Hepatocyte (in vitro differentiated cells): ENCODE data around the gene STRA6. TPM values are rescaled to one million over a fixed set of nuclear protein-coding genes. Genes with fewer than 3 reads are reported as not detected.

Experiments
- DNase-seq: peaks from one replicate; pipeline ENCODE4 v3.0.0-alpha.2; 2016; ENCODE audit warnings: low spot score
- H2AFZ ChIP-seq: fragments of 200-600 bp; sonication (generic); 2 replicates; pipeline ENCODE4 v1.6.0; 2016; ENCODE audit warnings: antibody characterized with exemption, mild to moderate bottlenecking
- H3K27ac ChIP-seq: fragments of 200-600 bp; sonication (generic); 2 replicates; pipeline ENCODE4 v1.5.1; 2016; ENCODE audit warnings: mild to moderate bottlenecking
- H3K27me3 ChIP-seq: fragments of 200-600 bp; sonication (generic); 2 replicates; pipeline ENCODE4 v1.6.1; 2016
- H3K36me3 ChIP-seq: fragments of 200-600 bp; sonication (generic); replicated peaks from 2 replicates; pipeline ENCODE4 v1.5.1; 2016; ENCODE audit warnings: low read depth; ENCODE audit not compliant: insufficient read depth
- H3K4me1 ChIP-seq: fragments of 200-600 bp; sonication (generic); 2 replicates; pipeline ENCODE4 v1.5.1; 2016; ENCODE audit warnings: mild to moderate bottlenecking, moderate library complexity; ENCODE audit not compliant: insufficient read depth
- H3K4me2 ChIP-seq: fragments of 200-600 bp; sonication (generic); 2 replicates; pipeline ENCODE4 v1.6.0; 2016
- H3K4me3 ChIP-seq: fragments of 200-600 bp; sonication (generic); 2 replicates; pipeline ENCODE4 v1.5.1; 2016; ENCODE audit warnings: mild to moderate bottlenecking
- H3K79me2 ChIP-seq: fragments of 200-600 bp; sonication (generic); 2 replicates; pipeline ENCODE4 v1.6.0; 2017; ENCODE audit warnings: mild to moderate bottlenecking
- H3K9me2 ChIP-seq: fragments of 200-600 bp; sonication (generic); replicated peaks from 2 replicates; pipeline ENCODE4 v1.6.0; 2017; ENCODE audit warnings: mild to moderate bottlenecking; ENCODE audit not compliant: insufficient read depth
- H3K9me3 ChIP-seq: fragments of 200-600 bp; sonication (generic); 2 replicates; pipeline ENCODE4 v1.5.1; 2016; ENCODE audit warnings: low read depth, mild to moderate bottlenecking
- H4K20me1 ChIP-seq: fragments of 200-600 bp; sonication (generic); 2 replicates; pipeline ENCODE4 v1.6.0; 2016; ENCODE audit warnings: mild to moderate bottlenecking; ENCODE audit not compliant: insufficient read depth, poor library complexity, severe bottlenecking
- CTCF ChIP-seq: fragments of 200-600 bp; sonication (generic); IDR thresholded peaks from 2 replicates; pipeline ENCODE4 v1.5.1; 2016; ENCODE audit warnings: antibody characterized with exemption, mild to moderate bottlenecking; ENCODE audit not compliant: poor library complexity
- EZH2 ChIP-seq: fragments of 200-600 bp; sonication (generic); IDR thresholded peaks from 2 replicates; pipeline ENCODE4 v1.6.1; 2016; ENCODE audit warnings: antibody characterized with exemption, mild to moderate bottlenecking, borderline replicate concordance
- EZH2phosphoT487 ChIP-seq: fragments of 200-600 bp; sonication (generic); IDR thresholded peaks from one replicate; pipeline ENCODE4 v1.6.1; 2018; ENCODE audit warnings: antibody characterized with exemption, mild to moderate bottlenecking, low read depth, moderate library complexity; ENCODE audit not compliant: unreplicated experiment, severe bottlenecking
- WGBS: methylation state at CpG from one replicate; pipeline ENCODE4 v1.1.6; 2016; ENCODE audit warnings: low lambda C conversion rate; ENCODE audit errors: missing lambda C conversion rate; 5-methylcytosine and 5-hydroxymethylcytosine counted together
- polyA plus RNA-seq: library from polyadenylated mRNA; unstranded; fragments of >200 nt; fragmentation: Nextera tagmentation; extraction: Ambion mirVana; gene quantifications from 2 replicates; pipeline ENCODE4 v1.2.1, GENCODE V29; 2016
- total RNA-seq: library from RNA; depleted of rRNA; stranded (reverse); fragments of >200 nt; gene quantifications from 2 replicates; pipeline ENCODE4 v1.2.3, GENCODE V29; 2014

STRA6 gene
- total and polyA plus RNA-seq, 2 experiments from 2014 or later = 31.5 to 37.1 TPM

- Histone ChIP-seq H3K27me3 (no peaks in the 10 kb centered on the region), H3K79me2 (no peaks in the 10 kb centered on the region), H3K4me2 (no peak overlapping the region), H2AFZ (no peak overlapping the region), H3K27ac (no peak overlapping the region), H3K4me1 (peaks cover 4% of the 10 kb centered on the region), H3K4me3 (no peak overlapping the region), H3K36me3 (no peaks in the 10 kb centered on the region), H4K20me1 (no peaks in the 10 kb centered on the region), H3K9me2 (no peaks in the 10 kb centered on the region), H3K9me3 (no peaks in the 10 kb centered on the region)
- DNase-seq = no peak
- no peak for TF ChIP-seq EZH2
- TF ChIP-seq EZH2phosphoT487 = no peak
- no peak for TF ChIP-seq CTCF
- WGBS = 89% methylated on average over 3 of the region's 3 CpGs
Measured at GRCh38 chr15:74216949-74217348, 14.4 kb upstream of the STRA6 start.

- Histone ChIP-seq H4K20me1 (no peaks in the 10 kb centered on the region), H3K79me2 (no peaks in the 10 kb centered on the region), H3K36me3 (no peaks in the 10 kb centered on the region), H3K4me2 (no peak overlapping the region), H3K4me1 (peaks cover 4% of the 10 kb centered on the region), H3K9me3 (no peaks in the 10 kb centered on the region), H3K9me2 (no peaks in the 10 kb centered on the region), H3K27me3 (no peaks in the 10 kb centered on the region), H3K4me3 (no peak overlapping the region), H3K27ac (no peak overlapping the region), H2AFZ (no peak overlapping the region)
- WGBS = 88% methylated on average over 8 of the region's 8 CpGs
- DNase-seq = no peak
- TF ChIP-seq EZH2 (no peak), CTCF (no peak), EZH2phosphoT487 (no peak)
Measured at GRCh38 chr15:74215958-74216357, 13.4 kb upstream of the STRA6 start.

GRCh38 chr15:74214324-74215021 is 11.9 kb upstream of the STRA6 start:
- no peaks in the 10 kb centered on the region for H3K36me3 ChIP-seq
- H3K27me3 ChIP-seq = no peaks in the 10 kb centered on the region
- H3K9me3 ChIP-seq = no peaks in the 10 kb centered on the region
- no peaks in the 10 kb centered on the region for H4K20me1 ChIP-seq
- H3K27ac ChIP-seq = peak overlapping the region; percentile 25
- H3K4me2 ChIP-seq = no peak overlapping the region
- peaks cover 10% of the 10 kb centered on the region for H3K4me1 ChIP-seq
- DNase-seq = no peak
- no peaks in the 10 kb centered on the region for H3K79me2 ChIP-seq
- no peaks in the 10 kb centered on the region for H3K9me2 ChIP-seq
- no peak overlapping the region for H2AFZ ChIP-seq
- H3K4me3 ChIP-seq = no peak overlapping the region
- TF ChIP-seq EZH2 (no peak), CTCF (no peak), EZH2phosphoT487 (no peak)
- 77% methylated on average over 6 of the region's 6 CpGs for WGBS

DNA sequence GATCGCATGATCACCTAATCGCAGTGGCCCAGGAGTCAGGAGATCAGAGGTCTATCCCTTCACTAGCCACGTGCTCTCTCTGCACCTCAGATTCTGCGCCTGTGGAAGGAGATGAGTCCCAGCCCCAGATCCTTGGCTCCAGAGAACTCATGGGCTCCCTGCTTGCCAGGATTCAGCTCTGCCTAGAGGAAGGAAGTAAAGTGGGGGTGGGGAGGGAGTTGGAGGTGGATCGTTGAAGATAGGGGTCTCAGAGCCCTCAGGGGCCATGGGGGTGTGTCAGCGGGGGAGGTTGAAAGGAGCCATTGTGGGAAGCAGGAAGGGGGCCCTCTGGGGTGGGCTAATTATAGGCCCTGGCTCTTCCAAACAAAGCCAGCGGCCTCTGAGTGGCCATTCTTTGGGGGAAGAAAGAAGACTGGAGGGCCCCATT is 11.3 kb upstream of the STRA6 start:
- H3K27me3 ChIP-seq = no peaks in the 10 kb centered on the region
- no peaks in the 10 kb centered on the region for H3K36me3 ChIP-seq
- H3K9me2 ChIP-seq = no peaks in the 10 kb centered on the region
- peaks cover 16% of the 10 kb centered on the region for H3K4me1 ChIP-seq
- no peak overlapping the region for H3K4me3 ChIP-seq
- H3K79me2 ChIP-seq = no peaks in the 10 kb centered on the region
- H4K20me1 ChIP-seq = no peaks in the 10 kb centered on the region
- no peaks in the 10 kb centered on the region for H3K9me3 ChIP-seq
- no peak for DNase-seq
- WGBS = 64% methylated on average over 4 of the region's 7 CpGs
- TF ChIP-seq EZH2 (no peak), CTCF (no peak), EZH2phosphoT487 (no peak)
- no peak overlapping the region for H2AFZ ChIP-seq
- H3K4me2 ChIP-seq = no peak overlapping the region
- no peak overlapping the region for H3K27ac ChIP-seq
